Mammary epithelial cell (primary cell): ENCODE data around the gene LMAN2.

ENCODE experiments used
- CTCF ChIP-seq, 2 donors: IDR thresholded peaks in 1 of 2; conservative IDR thresholded peaks in 1 of 2; 2 replicates each; pipeline ENCODE4 v1.5.1; 2011 to 2012; ENCODE audit warnings: inconsistent platforms in 2 of 2, low read length in 2 of 2, mild to moderate bottlenecking in 2 of 2, control low read depth in 1 of 2, low read depth in 1 of 2; ENCODE audit not compliant: insufficient read depth in 1 of 2; ENCODE audit errors: extremely low read depth in 1 of 2
- EZH2 ChIP-seq: IDR thresholded peaks from 2 replicates; pipeline ENCODE4 v1.6.1; 2012; ENCODE audit warnings: low read length, inconsistent platforms, borderline replicate concordance

- no peak for TF ChIP-seq CTCF (conservative IDR thresholded peaks at IDR 0.05 in 1 of 2, IDR thresholded peaks at IDR 0.05 in 1 of 2; ENCODE audit: extremely low read depth in 1 of 2, insufficient read depth in 1 of 2, low read depth in 1 of 2, low read length in 2 of 2)
- TF ChIP-seq EZH2 = no peak
Observed at GRCh38 chr5:177338251-177339106, 13.0 kb downstream of the LMAN2 start.
